Osteoblast (primary cell): ENCODE results near the gene OTUB2. TPM values are rescaled to one million over a fixed set of nuclear protein-coding genes. Genes with fewer than 3 reads are reported as not detected.

ENCODE experiments used
- DNase-seq: peaks from one replicate; pipeline ENCODE4 v3.0.0; 2011; ENCODE audit warnings: low spot score, mixed read lengths; ENCODE audit not compliant: insufficient read length; ENCODE audit errors: missing footprints
- H2AFZ ChIP-seq: 2 replicates; pipeline ENCODE4 v1.6.0; 2011; ENCODE audit warnings: mild to moderate bottlenecking, low read length
- H3K27ac ChIP-seq: 2 replicates; pipeline ENCODE4 v1.5.1; 2011; ENCODE audit warnings: mild to moderate bottlenecking, low read depth, low read length, moderate library complexity
- H3K27me3 ChIP-seq: 2 replicates; pipeline ENCODE4 v1.6.0; 2012; ENCODE audit warnings: mild to moderate bottlenecking, control low read depth, inconsistent platforms, low read length, moderate library complexity; ENCODE audit not compliant: insufficient read depth
- H3K36me3 ChIP-seq: 2 replicates; pipeline ENCODE4 v1.5.1; 2011; ENCODE audit warnings: mild to moderate bottlenecking, low read length, control low read depth, moderate library complexity; ENCODE audit not compliant: insufficient read depth
- H3K4me1 ChIP-seq: 2 replicates; pipeline ENCODE4 v1.5.1; 2011; ENCODE audit warnings: mild to moderate bottlenecking, low read length, control low read depth, moderate library complexity; ENCODE audit not compliant: insufficient read depth
- H3K4me2 ChIP-seq: 2 replicates; pipeline ENCODE4 v1.6.0; 2011; ENCODE audit warnings: mild to moderate bottlenecking, low read length; ENCODE audit not compliant: insufficient read depth
- H3K4me3 ChIP-seq: fragments of 200-600 bp; sonication (generic); 3 replicates; pipeline ENCODE4 v1.5.1; 2012; ENCODE audit warnings: mild to moderate bottlenecking, low read length, inconsistent platforms; ENCODE audit not compliant: insufficient read depth
- H3K79me2 ChIP-seq: 2 replicates; pipeline ENCODE4 v1.6.0; 2012; ENCODE audit warnings: mild to moderate bottlenecking, low read length, control low read depth, inconsistent platforms; ENCODE audit not compliant: insufficient read depth
- H3K9me3 ChIP-seq: 2 replicates; pipeline ENCODE4 v1.5.1; 2011; ENCODE audit warnings: low read depth, low read length, control low read depth
- H4K20me1 ChIP-seq: 2 replicates; pipeline ENCODE4 v1.6.0; 2012; ENCODE audit warnings: mild to moderate bottlenecking, low read length, control low read depth; ENCODE audit not compliant: insufficient read depth
- CTCF ChIP-seq: IDR thresholded peaks from 2 replicates; pipeline ENCODE4 v1.5.1; 2011; ENCODE audit warnings: mild to moderate bottlenecking, low read depth, low read length, moderate library complexity; ENCODE audit errors: extremely low read depth
- total RNA-seq: library from RNA; depleted of rRNA; stranded (reverse); fragments of >200 nt; gene quantifications from 2 replicates; pipeline ENCODE4 v1.2.3, GENCODE V29; 2012

The OTUB2 gene
- total RNA-seq, 1 donor: 1.4 TPM

GRCh38 chr14:94043756-94044475 is 17.8 kb downstream of the OTUB2 start:
- no peaks in the 10 kb centered on the region for H3K27me3 ChIP-seq
- peaks cover 23% of the 10 kb centered on the region for H3K4me1 ChIP-seq
- no peak for TF ChIP-seq CTCF
- DNase-seq: no peak
- no peaks in the 10 kb centered on the region for H3K79me2 ChIP-seq
- H3K9me3 ChIP-seq: no peaks in the 10 kb centered on the region
- peaks cover 19% of the 10 kb centered on the region for H4K20me1 ChIP-seq
- H3K4me2 ChIP-seq: no peak overlapping the region
- no peak overlapping the region for H2AFZ ChIP-seq
- no peak overlapping the region for H3K27ac ChIP-seq
- H3K4me3 ChIP-seq: no peak overlapping the region
- H3K36me3 ChIP-seq: peaks cover 33% of the 10 kb centered on the region

- no peak for TF ChIP-seq CTCF
- H3K79me2 ChIP-seq: no peaks in the 10 kb centered on the region
- peaks cover 24% of the 10 kb centered on the region for H4K20me1 ChIP-seq
- peaks cover 39% of the 10 kb centered on the region for H3K36me3 ChIP-seq
- H3K27me3 ChIP-seq: no peaks in the 10 kb centered on the region
- H2AFZ ChIP-seq: no peak overlapping the region
- no peaks in the 10 kb centered on the region for H3K9me3 ChIP-seq
- H3K4me3 ChIP-seq: no peak overlapping the region
- no peak overlapping the region for H3K4me2 ChIP-seq
- no peak for DNase-seq
- H3K4me1 ChIP-seq: peaks cover 23% of the 10 kb centered on the region
- H3K27ac ChIP-seq: no peak overlapping the region
These were observed 18.4 kb downstream of the OTUB2 start for GRCh38 chr14:94044476-94045091.

GRCh38 chr14:94045101-94045500 is 19.0 kb downstream of the OTUB2 start:
- H3K4me3 ChIP-seq: no peak overlapping the region
- H3K9me3 ChIP-seq: no peaks in the 10 kb centered on the region
- no peaks in the 10 kb centered on the region for H3K27me3 ChIP-seq
- no peak for TF ChIP-seq CTCF
- no peak overlapping the region for H3K27ac ChIP-seq
- H2AFZ ChIP-seq: no peak overlapping the region
- H3K79me2 ChIP-seq: no peaks in the 10 kb centered on the region
- peaks cover 24% of the 10 kb centered on the region for H4K20me1 ChIP-seq
- H3K36me3 ChIP-seq: peaks cover 44% of the 10 kb centered on the region
- DNase-seq: no peak
- H3K4me2 ChIP-seq: no peak overlapping the region
- H3K4me1 ChIP-seq: peaks cover 23% of the 10 kb centered on the region

GRCh38 chr14:94045563-94046345 is 19.6 kb downstream of the OTUB2 start:
- Histone ChIP-seq H3K27ac (no peak overlapping the region), H2AFZ (no peak overlapping the region), H3K4me2 (no peak overlapping the region), H4K20me1 (peaks cover 24% of the 10 kb centered on the region), H3K9me3 (no peaks in the 10 kb centered on the region), H3K27me3 (no peaks in the 10 kb centered on the region), H3K4me3 (no peak overlapping the region), H3K36me3 (peaks cover 50% of the 10 kb centered on the region), H3K4me1 (peaks cover 23% of the 10 kb centered on the region), H3K79me2 (no peaks in the 10 kb centered on the region)
- no peak for DNase-seq
- no peak for TF ChIP-seq CTCF
